OCI-LY7 (cell line): ENCODE measurements around the gene STAT5A.

ENCODE experiments used
- CTCF ChIP-seq: fragments of 200-600 bp; sonication (generic); conservative IDR thresholded peaks from 2 replicates; pipeline ENCODE4 v1.5.1; 2014; ENCODE audit warnings: mild to moderate bottlenecking, antibody characterized with exemption, low read length, moderate library complexity, mixed read lengths
- EZH2phosphoT487 ChIP-seq: fragments of 200-600 bp; sonication (generic); IDR thresholded peaks from 2 replicates; pipeline ENCODE4 v1.6.1; 2018; ENCODE audit warnings: low read depth, borderline replicate concordance, mild to moderate bottlenecking, mixed run types, antibody characterized with exemption, low read length, moderate library complexity, mixed read lengths

- TF ChIP-seq CTCF: no peak
- no peak for TF ChIP-seq EZH2phosphoT487
Measured at GRCh38 chr17:42282478-42283080, 5.7 kb upstream of the STAT5A start.
